ENCODE results near the gene LENEP.
A peak's percentile ranks its signal among the peaks of the same experiment; 100 is the strongest.

LENEP gene

DNA sequence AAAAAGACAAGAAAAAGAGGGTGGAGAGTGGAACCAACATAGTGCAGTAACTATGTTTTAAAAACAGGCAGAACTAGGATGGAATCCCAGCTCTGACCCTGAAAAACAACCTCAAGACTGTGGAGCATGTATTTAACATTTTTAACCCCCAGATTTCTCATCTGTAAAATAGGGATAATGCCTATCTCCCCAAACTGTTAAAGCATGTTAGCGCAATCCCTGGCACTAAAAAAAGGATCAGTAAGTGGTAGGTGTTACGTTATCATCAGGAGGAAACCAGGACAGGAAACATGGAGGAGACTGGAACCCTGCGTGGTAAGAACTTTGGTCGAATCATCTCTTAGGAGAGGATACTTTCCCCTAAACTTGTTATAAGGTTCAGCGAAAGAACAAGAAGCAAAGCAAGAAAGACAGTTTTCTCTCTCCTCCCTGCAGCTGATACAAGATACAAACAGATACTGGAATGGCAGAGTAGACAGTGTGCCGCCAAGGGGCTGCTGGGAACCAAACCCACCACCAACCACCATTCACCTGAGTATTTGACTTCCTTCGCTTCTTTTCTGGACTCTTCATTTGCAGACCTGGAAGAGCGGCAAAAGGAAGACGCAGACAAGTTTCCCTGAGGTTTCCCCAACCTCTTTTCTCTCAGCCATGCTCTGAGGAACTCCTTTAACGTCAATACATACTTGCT lies 32.8 kb upstream of the LENEP start:
- no peak for DNase-seq (ENCODE audit: low spot score)

DNA sequence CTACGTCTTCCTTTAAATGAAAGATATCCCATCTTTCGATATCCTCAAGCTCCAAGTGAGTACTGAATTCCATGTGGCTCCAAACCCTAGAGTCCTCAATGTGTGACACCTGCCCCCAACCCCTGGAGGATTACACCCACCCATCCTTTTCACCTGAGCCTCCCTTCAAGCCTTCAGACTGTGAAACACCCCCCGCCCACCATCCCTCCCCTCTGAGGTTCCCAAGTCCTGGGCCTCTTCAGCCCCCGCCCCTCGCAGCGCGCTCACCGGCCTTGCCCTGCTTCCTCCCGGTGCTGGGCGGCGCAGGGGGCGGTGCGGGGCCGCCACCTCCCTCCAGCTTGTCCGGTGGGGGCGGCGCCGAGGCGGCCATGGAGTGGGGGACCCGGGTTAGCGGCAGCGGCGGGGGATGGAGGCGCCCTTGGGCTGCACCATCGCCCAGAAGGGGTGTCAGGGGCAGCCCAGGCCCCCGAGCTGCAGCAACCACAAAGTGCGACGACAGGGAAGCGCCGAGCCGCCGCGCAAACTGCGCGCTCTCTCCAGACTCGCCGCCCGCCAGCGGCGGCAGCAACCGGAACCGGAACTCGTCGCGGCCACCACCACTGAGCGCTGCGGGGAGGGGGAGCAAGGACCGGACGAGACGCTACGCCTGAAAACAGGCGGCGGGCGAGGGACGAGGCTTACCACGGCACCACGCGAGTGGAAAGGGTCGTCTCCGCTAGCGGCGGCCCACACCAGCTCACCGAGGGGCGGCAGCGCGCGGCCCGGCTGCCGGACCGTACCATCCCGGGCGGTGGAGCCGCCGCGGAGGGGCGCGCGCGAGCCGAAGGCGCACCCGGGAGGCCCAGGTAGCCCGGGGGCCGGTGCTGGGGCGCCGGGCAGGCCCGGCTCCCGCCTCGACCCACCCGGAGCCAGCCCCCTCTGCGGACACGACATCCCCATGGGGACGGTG lies 31.9 kb upstream of the LENEP start, which contains the start of gene PYGO2:
Gene PYGO2, minus strand, starts transcription at position 576 of the 949 bp plus-strand sequence. Its CDS starts 206 bp downstream, at position 370.
- DNase-seq (ENCODE audit: low spot score), result peak; percentile 78

DNA sequence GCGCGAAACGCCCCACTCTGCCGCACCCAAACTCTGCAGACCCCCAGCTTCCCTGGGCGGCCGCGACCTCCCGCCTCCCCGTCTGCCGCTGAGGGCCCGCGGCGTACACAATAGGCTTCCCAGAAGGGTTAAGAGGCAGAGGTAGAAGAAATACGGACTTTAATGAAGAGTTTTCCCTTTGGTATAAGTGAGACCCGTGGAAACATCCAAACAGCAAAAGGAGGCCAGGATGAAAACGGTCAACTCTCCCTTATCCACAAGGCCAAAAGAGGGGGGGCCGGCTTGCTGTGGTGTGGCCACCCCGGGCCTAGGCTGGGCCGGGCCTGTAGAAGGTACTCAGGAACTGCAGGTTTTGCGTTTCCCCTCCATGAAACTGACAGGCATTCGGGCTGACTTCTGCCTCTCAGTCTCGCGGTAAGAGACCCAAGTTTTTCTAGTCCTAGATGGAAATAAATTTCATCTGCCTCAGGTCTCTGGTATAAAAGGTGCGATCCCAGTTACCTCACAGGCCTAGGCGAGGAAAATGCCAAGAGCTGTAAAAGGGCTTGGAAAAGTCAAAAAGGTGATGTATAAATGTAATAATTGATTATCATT lies 31.1 kb upstream of the LENEP start:
- no peak for DNase-seq (ENCODE audit: low spot score)

DNA sequence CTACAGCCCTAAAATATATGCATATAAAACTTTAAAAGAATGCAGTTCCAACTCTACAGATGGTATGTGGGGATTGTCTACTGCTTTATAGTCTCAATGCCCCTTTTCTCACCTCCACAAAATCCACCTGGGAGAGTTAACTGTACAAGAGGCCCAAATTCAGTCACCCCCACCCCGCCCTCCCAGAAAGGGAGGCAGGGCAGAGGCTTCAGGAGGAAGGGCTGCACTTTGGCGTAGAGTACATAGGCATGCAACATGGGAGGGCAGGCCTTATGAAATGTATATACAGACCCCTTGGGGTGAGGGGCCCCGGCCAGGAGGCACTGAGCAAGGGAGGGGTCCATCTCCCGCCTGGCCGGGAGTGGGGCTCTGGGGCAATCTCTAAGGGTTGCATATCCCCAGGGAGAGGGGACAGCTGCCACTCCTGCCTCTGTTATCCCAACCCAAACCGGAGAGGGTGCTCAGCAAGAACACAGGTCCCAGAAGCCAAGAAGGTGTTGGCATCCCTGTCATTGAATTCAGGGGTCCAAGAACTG lies 30.5 kb upstream of the LENEP start:
- no peak for DNase-seq (ENCODE audit: low spot score)

DNA sequence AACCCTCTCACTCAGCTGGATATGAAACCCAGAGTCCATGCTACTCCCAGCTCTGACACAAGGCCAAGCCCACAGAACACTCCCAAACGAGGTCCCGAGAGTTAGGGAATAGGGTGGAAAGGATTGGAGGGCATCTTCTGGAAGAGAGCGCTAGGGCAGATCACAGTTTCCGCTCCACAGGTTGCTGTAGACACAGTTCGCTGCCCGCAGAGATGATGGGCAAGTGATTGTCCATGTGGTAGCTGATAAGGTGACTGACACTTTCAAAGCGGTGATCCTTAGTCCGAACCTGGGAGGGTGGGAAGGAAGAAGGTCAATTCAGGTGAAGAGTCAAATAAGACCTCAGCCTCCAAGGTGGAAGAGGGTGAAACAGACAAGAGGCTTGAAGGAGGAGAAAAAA lies 29.7 kb upstream of the LENEP start:
- no peak for DNase-seq (ENCODE audit: low spot score)

DNA sequence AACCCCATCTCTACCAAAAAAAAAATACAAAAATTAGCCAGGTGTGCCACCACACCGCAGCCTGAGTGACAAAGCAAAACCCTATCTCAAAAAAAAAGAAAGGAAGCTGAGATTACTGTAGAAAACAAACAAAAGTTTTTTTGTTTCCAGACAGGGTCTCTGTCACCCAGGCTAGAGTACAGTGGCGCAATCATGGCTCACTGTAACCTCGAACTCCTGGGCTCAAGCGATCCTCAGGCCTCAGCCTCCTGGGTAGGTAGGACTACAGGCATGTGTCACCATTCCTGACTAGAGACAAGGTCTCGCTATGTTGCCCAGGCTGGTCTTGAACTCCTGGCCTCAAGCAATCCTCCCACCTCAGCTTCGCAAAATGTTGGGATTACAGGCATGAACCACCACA lies 29.0 kb upstream of the LENEP start:
- DNase-seq (ENCODE audit: low spot score), result no peak

DNA sequence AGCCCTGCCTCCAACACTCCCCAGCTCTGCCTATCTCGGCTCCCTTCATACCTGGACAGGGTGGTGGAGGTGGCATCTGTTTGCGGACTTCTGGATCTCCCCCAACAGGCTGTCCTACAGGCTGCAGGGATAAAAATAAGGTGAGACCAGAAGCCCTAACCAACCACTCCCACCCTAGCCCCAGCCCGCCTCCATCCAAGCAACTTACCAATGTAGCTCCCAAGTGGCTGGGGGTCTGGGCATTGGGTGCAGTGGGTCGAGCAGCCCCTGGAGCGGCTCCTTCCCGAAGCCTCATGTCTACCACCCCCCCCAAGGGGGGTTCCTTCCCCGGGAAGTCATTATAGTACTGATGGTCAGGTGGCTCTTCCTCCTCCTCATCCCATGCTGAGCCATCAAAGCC lies 27.3 kb upstream of the LENEP start:
- DNase-seq (ENCODE audit: low spot score), result no peak

DNA sequence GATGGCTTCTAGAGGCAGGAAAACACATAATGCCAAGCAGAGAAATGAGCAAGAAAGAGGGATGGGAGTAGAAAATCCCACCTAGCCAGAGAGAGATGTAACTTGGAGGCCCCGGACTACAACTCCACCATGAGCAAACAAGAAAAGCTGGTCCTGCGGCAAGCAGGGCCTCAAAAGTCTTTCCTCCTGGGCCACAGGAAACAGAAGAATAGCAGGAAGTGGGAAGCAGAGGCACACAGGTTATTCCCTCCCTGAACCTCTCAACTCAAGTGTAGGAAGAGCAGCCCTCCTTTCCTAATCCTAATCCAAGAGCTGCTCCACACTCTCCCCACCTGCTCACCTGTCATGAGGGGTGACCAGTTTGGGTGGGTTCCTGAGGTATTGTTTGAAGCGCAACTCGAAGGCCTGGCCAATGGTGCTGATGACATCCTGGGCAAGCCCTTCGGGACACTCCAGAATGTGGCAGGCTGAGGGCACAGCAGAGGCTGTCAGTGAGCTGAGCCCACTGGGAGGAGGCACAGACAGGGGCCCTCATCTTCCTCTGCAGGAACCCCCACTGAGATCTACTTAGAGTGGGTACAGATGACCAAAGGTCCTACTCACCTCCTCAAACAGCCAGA lies 25.9 kb upstream of the LENEP start:
- DNase-seq (ENCODE audit: low spot score), result no peak

DNA sequence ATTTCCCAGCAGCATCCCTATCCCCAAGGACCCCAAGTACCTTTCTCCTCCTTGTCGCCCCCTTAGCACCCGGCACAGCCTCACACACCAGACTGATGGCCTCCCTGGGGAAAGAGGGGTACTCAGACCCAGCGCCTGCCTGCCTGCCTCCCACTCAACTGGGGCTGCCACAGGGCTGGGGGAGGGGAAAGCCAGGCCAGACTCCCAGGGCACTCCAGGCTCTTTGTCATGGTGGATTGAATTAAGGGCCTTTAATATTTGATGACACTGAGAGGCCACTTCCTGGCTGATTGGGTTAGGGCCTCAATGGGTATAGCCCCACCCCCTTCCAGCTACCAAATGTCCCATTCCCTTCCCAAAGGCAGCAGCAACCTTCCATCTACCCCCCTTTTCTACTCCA lies 24.7 kb upstream of the LENEP start:
- DNase-seq (ENCODE audit: low spot score), result no peak

DNA sequence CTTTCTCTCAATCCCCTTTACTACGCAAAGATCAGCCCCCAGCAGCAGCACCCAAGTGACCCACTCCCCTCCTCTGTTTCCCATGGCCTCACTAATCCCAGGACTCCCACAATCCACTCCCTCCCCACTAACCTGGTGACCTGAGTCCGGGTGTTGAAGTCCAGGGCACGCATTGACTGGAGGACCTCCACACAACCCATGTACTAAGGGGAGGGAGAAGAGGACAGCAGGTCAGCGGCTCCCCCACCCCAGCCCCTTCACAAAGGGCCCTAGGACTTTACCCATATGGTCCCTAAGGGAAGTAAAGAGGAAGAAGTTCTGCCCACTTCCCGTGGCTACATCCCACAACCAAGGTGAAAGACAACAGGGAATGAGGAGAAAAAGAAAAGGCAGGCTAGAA lies 24.1 kb upstream of the LENEP start:
- DNase-seq (ENCODE audit: low spot score), result no peak

DNA sequence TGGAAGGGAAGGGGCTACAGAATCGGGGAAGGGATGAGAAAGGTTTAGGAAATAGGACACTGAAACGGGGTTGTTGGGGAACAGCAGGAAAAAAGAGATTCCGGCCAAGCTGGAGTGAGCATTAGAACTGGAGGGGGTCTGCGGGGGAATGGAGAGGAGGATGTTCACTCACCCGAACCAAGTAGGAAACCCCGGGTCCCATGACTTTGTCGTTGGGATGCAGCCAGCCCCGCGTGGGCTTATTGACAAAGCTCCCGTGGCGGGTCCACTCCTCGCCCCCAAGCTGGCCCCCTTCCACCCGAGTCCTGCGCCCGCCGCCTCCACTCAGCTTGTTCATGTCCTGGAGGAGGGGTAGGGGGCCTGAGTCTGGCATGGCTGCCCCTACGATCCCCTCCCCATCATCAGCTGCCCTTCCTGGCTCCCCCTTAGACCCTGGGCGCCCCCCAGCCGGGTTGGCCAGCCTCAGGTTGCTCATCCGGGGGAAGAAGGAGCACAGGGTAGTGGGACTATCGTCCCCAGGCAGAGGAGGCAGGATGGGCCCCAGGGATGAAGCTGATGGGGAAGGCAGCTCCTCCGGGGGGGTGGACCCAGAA lies 23.4 kb upstream of the LENEP start:
- no peak for DNase-seq (ENCODE audit: low spot score)

DNA sequence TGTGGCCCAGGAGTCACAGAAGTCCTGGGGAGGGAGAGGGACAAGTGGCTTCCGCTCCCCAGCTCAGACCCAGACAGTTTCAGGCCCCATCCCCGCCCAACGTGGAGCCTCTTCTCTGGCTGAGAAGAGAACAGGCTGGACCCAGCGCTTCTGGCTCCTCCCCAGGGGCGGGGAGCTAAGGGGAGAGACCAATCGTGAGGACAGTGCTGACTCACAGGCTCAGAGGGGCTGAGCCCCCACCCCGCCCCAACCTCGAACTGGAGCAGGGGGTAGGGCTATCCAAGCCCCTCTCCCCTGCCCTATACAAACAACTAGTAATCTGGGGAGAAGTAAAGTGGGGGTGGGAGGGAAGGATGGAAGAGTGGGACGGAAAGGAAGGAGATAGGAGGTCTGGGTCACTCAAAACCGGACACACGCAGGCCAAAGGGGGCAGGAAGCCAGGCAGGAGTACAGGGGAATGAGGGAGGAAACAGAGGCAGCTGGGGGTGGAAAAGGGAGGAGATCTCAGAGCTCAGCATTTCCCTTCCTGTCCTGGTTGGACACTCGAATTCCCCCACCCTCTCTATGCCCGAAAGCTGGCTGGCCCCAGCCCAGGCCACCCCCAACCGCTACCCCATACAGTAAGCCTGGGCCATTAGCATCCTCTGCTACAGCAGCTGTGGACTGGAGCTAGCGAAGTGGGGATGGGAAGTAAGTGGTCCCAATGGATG lies 22.6 kb upstream of the LENEP start, which contains the start of gene SHC1:
Gene SHC1, minus strand, starts transcription at position 117 of the 710 bp plus-strand sequence. CDS start 221 bp downstream, outside the sequence.
- peak; percentile 96 for DNase-seq (ENCODE audit: low spot score)

DNA sequence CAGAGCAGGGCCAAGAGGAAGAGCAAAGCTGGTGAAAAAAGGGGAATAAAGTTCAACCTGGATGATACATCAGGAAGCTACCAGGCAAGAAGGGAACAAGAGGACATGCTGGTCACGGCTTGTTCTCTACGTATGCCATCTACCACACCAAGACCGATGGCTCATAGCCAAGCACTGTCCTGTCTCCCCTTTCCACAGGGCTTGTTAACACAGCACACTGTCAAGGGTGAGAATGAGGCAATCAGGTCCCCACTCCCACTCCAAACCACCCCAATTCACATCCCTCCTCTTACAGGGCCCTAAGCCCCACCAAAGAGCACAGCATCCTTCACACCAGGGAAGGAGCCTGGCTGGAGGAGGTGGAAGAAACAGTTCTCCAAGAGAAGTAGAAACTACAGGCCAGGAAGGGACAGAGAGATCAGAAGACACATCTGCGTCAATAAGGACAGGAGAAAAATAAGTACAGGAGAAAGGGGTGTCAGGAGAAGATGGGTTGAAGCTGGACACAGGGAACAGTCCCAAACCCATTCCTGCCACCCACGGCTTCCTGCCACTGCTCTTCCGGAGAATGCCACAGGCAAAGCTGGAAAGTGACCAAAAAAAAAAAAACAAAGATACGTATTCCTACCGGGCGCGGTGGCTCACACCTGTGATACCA lies 21.9 kb upstream of the LENEP start:
- DNase-seq (ENCODE audit: low spot score), result no peak

DNA sequence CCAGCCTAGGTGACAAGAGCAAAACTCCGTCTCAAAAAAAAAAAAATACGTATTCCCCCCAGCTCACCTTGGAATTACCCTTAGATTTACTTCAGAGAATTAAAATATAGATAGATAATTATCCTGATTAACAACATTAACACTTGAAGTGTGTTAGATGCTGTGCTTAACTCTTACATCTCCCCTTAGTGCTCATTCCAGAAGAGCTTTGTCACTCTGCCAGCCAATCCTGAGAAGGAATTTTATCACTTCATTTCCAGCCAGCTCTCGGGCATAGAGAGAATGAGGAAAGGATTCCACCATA lies 21.2 kb upstream of the LENEP start:
- DNase-seq (ENCODE audit: low spot score), result no peak

DNA sequence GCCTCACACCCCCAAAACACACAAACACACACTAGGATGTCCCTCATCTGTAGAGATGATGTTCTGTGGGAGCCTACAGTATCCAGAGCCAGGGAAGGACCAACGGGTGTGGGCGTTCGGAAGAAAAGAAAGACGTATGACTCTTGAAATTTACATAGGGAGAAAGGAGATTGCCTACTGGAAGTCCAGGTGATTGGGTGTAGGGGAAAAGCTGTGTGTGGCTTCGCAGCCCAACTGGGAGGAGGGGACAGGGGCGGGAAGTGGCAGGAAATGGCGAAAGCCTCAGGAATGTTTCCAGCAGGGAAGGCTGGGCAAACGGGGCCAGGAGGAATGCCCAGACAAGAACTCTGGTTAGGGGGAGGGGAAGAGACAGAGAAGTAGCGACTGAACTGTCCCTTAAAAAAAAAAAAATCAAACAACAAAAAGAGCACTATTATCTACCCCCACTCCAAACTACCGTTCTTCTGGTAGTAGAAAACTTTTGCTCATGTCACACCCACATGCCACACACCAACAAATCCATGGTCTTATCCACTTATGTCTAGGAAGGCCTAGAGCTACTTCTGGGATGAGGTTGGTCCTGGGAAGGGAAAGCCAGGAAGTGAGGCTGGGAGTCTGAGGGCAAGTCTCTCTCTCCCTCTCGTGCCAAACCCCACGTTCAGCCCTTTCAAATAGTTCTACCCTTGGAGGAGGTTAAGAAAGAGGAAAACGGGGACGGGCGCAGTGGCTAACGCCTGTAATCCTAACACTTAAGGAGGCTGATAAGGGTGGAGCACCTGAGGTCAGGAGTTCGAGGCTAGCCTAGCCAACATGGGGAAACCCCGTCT lies 20.7 kb upstream of the LENEP start:
- DNase-seq (ENCODE audit: low spot score), result peak; percentile 87

DNA sequence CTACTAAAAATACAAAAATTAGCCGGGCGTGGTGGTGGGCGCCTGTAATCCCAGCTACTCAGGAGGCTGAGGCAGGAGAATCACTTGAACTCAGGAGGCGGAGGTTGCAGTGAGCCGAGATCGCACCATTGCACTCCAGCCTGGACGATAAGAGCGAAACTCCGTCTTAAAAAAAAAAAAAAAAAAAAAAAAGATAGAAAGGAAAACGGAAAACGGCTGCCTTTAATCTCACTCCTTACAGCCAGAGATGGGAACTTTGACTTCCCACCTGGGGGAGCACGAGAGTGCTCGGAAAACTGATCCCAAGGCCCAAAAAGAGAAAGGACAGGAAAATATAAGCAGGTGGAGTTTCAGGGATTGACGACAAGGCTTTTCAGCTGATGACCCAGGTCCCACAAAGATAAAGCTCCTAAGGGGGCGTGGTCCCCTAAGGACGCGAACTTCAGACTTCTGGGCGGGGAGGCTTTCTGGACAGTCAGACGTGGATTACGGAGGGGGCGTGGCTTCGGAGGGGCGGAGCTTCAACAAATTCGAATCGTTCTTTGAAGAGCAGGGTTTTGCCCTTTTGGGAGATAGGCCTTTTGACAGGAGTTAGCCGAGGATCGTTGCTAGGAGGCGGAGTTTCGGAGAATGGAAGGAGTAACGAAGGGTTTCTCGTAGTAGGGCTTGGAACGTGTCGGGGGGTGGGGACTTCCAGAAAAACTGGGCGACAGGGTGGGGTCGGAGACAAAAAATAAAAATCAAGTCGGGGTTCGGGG lies 19.9 kb upstream of the LENEP start:
- peak; percentile 87 for DNase-seq (ENCODE audit: low spot score)

DNA sequence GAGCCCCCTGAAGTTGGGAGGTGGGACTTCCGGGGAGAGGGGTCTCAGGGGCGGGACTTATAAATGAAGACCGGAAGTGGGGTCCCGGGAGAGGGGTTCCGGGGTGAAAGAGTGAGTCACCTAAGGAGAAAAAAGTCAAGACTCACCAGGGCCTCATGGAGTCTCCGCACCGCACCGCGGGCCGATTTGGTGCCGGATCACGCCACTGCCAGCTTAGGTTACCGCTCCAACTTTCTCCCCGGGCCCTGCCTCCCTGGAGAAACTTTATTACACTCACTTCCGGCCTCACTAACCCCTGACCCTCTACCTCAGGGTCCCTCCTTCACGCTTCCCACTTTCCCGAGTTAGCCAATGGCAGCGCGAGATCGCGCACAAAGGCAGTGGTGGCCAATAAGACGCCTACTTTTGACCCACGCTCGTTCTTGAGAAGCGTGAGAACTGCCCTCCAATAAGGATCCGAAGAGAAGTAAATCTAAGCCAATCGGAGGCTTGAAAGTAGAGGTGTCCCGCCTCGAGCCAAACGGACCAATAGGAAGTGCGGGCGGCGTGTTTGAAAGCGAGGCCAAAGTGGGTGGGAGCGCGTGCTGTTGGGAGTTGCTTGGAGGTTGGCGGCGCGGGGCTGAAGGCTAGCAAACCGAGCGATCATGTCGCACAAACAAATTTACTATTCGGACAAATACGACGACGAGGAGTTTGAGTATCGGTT lies 19.1 kb upstream of the LENEP start, which contains the start of gene CKS1B:
Gene CKS1B, plus strand, starts transcription at position 580 of the 706 bp plus-strand sequence. Its CDS starts 65 bp downstream, at position 645.
- DNase-seq (ENCODE audit: low spot score), result peak; percentile 98

DNA sequence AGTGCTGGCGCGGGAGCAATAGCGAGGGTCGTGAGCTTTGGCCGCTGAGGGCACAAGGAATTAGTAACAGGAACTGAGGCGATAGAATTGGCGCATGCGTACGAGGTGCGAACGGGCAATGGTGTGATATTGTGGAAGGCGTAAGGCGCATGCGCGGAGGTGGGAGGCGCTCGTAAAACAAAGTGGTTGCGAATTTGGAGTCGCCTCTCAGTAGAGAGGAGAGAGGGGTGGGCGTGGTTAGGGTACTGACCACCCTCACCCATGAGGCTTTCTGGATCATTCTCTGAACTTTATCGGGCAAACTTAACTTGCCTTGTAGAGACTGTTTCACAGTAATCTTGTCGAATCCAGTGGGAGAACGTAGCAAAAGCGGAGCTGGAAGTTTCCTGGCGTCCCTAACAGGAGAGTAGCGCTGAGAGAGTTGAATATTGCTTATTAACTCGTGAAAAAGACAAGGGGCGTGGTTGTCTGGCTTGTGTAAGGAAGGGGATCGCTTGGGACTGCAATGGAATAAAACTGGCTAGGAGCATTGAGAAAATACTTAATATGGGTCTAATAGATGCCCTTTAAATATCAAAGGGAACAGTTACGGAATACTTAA lies 18.5 kb upstream of the LENEP start:
- DNase-seq (ENCODE audit: low spot score), result peak; percentile 92

Data from AG08395 (cell line).